HUES48 (cell line): ENCODE measurements around the gene ACAT1.

Source experiments
- H3K27ac ChIP-seq: one replicate; pipeline ENCODE4 v1.7.0; 2013; ENCODE audit warnings: low read depth, low read length, inconsistent platforms
- H3K27me3 ChIP-seq: 2 replicates; pipeline ENCODE4 v1.6.1; 2013; ENCODE audit warnings: mild to moderate bottlenecking, low read length; ENCODE audit not compliant: control insufficient read depth, insufficient read depth
- H3K36me3 ChIP-seq: 2 replicates; pipeline ENCODE4 v1.6.1; 2013; ENCODE audit warnings: low read length; ENCODE audit not compliant: control insufficient read depth, insufficient read depth
- H3K4me1 ChIP-seq: 2 replicates; pipeline ENCODE4 v1.6.1; 2013; ENCODE audit warnings: mild to moderate bottlenecking, low read length; ENCODE audit not compliant: control insufficient read depth, insufficient read depth
- H3K4me3 ChIP-seq: 2 replicates; pipeline ENCODE4 v1.5.1; 2013; ENCODE audit warnings: mild to moderate bottlenecking, low read depth, low read length
- H3K9ac ChIP-seq: 2 replicates; pipeline ENCODE4 v1.6.1; 2013; ENCODE audit warnings: mild to moderate bottlenecking, low read depth, low read length, moderate library complexity
- H3K9me3 ChIP-seq: 2 replicates; pipeline ENCODE4 v1.6.1; 2013; ENCODE audit warnings: low read length; ENCODE audit not compliant: control insufficient read depth, insufficient read depth

Gene ACAT1

GRCh38 chr11:108121274-108122155, at the start of gene ACAT1:
Gene ACAT1, plus strand, starts transcription at chr11:108121567. Its CDS starts 40 bp downstream, at chr11:108121607.
- H3K4me3 ChIP-seq: peak within 1 kb of the TSS; percentile 72
- no peaks in the 10 kb centered on the region for H3K36me3 ChIP-seq
- H3K9ac ChIP-seq: peak within 1 kb of the TSS; percentile 43
- H3K27ac ChIP-seq: peak within 1 kb of the TSS; percentile 51
- H3K9me3 ChIP-seq: no peaks in the 10 kb centered on the region
- peaks cover 5% of the 10 kb centered on the region; the same call in 1 of the 2 replicates for H3K27me3 ChIP-seq
- no peaks in the 10 kb centered on the region for H3K4me1 ChIP-seq

- Histone ChIP-seq H3K4me1 (no peaks in the 10 kb centered on the region), H3K36me3 (peaks cover 41% of the 10 kb centered on the region), H3K9ac (no peak overlapping the region), H3K27ac (no peak overlapping the region), H3K9me3 (no peaks in the 10 kb centered on the region), H3K4me3 (no peak overlapping the region), H3K27me3 (no peaks in the 10 kb centered on the region)
Observed at GRCh38 chr11:108084811-108085210, 36.6 kb upstream of the ACAT1 start.

GRCh38 chr11:108085672-108086071, 35.7 kb upstream of the ACAT1 start:
- no peaks in the 10 kb centered on the region for H3K4me1 ChIP-seq
- H3K27ac ChIP-seq: no peak overlapping the region
- peaks cover 32% of the 10 kb centered on the region for H3K36me3 ChIP-seq
- H3K9ac ChIP-seq: no peak overlapping the region
- H3K27me3 ChIP-seq: no peaks in the 10 kb centered on the region
- no peak overlapping the region for H3K4me3 ChIP-seq
- no peaks in the 10 kb centered on the region for H3K9me3 ChIP-seq

- no peaks in the 10 kb centered on the region for H3K4me1 ChIP-seq
- no peaks in the 10 kb centered on the region for H3K9me3 ChIP-seq
- H3K27me3 ChIP-seq: no peaks in the 10 kb centered on the region
- H3K36me3 ChIP-seq: peaks cover 42% of the 10 kb centered on the region
- H3K9ac ChIP-seq: no peak overlapping the region
- no peak overlapping the region for H3K27ac ChIP-seq
- H3K4me3 ChIP-seq: no peak overlapping the region
Observed at GRCh38 chr11:108092134-108092533, 29.2 kb upstream of the ACAT1 start.

- Histone ChIP-seq H3K4me1 (no peaks in the 10 kb centered on the region), H3K27me3 (no peaks in the 10 kb centered on the region), H3K36me3 (peaks cover 54% of the 10 kb centered on the region), H3K9me3 (no peaks in the 10 kb centered on the region), H3K9ac (no peak overlapping the region), H3K27ac (no peak overlapping the region), H3K4me3 (no peak overlapping the region)
Observed at GRCh38 chr11:108093128-108093904, 28.1 kb upstream of the ACAT1 start.

- Histone ChIP-seq H3K27ac (no peak overlapping the region), H3K36me3 (peaks cover 63% of the 10 kb centered on the region), H3K4me1 (no peaks in the 10 kb centered on the region), H3K9ac (no peak overlapping the region), H3K4me3 (no peak overlapping the region), H3K9me3 (no peaks in the 10 kb centered on the region), H3K27me3 (no peaks in the 10 kb centered on the region)
Observed at GRCh38 chr11:108097179-108097578, 24.2 kb upstream of the ACAT1 start.

GRCh38 chr11:108101090-108101775, 20.1 kb upstream of the ACAT1 start:
- no peak overlapping the region for H3K4me3 ChIP-seq
- no peak overlapping the region for H3K9ac ChIP-seq
- H3K27me3 ChIP-seq: no peaks in the 10 kb centered on the region
- no peaks in the 10 kb centered on the region for H3K4me1 ChIP-seq
- no peak overlapping the region for H3K27ac ChIP-seq
- no peaks in the 10 kb centered on the region for H3K9me3 ChIP-seq
- H3K36me3 ChIP-seq: peaks cover 81% of the 10 kb centered on the region

GRCh38 chr11:108111126-108111525, 10.2 kb upstream of the ACAT1 start:
- Histone ChIP-seq H3K9ac (no peak overlapping the region), H3K36me3 (peaks cover 3% of the 10 kb centered on the region; the same call in 1 of the 2 replicates), H3K27me3 (no peaks in the 10 kb centered on the region), H3K27ac (no peak overlapping the region), H3K4me3 (no peak overlapping the region), H3K9me3 (no peaks in the 10 kb centered on the region), H3K4me1 (peaks cover 6% of the 10 kb centered on the region; the same call in 1 of the 2 replicates)

GRCh38 chr11:108112057-108112456, 9.3 kb upstream of the ACAT1 start:
- Histone ChIP-seq H3K9ac (no peak overlapping the region), H3K27ac (no peak overlapping the region), H3K9me3 (no peaks in the 10 kb centered on the region), H3K36me3 (no peaks in the 10 kb centered on the region), H3K4me1 (peaks cover 6% of the 10 kb centered on the region; the same call in 1 of the 2 replicates), H3K27me3 (no peaks in the 10 kb centered on the region), H3K4me3 (no peak overlapping the region)

- Histone ChIP-seq H3K9ac (no peak overlapping the region), H3K4me3 (no peak overlapping the region), H3K27ac (no peak overlapping the region), H3K4me1 (peaks cover 6% of the 10 kb centered on the region; the same call in 1 of the 2 replicates), H3K9me3 (no peaks in the 10 kb centered on the region), H3K27me3 (no peaks in the 10 kb centered on the region), H3K36me3 (no peaks in the 10 kb centered on the region)
Observed at GRCh38 chr11:108115500-108116140, 5.7 kb upstream of the ACAT1 start.
